SU-DHL-6 (cell line): ENCODE measurements around the gene CMSS1.

ENCODE experiments used
- CTCF ChIP-seq: fragments of 200-600 bp; sonication (generic); IDR thresholded peaks from one replicate; pipeline ENCODE4 v1.5.1; 2017; ENCODE audit warnings: antibody characterized with exemption, mild to moderate bottlenecking, low read length, moderate library complexity; ENCODE audit not compliant: insufficient read depth, poor library complexity, severe bottlenecking
- EZH2phosphoT487 ChIP-seq: fragments of 200-600 bp; sonication (generic), shearing (Covaris generic); conservative IDR thresholded peaks from 2 replicates; pipeline ENCODE4 v1.6.1; 2018; ENCODE audit warnings: mild to moderate bottlenecking, antibody characterized with exemption, low read length, moderate library complexity, mixed read lengths

DNA sequence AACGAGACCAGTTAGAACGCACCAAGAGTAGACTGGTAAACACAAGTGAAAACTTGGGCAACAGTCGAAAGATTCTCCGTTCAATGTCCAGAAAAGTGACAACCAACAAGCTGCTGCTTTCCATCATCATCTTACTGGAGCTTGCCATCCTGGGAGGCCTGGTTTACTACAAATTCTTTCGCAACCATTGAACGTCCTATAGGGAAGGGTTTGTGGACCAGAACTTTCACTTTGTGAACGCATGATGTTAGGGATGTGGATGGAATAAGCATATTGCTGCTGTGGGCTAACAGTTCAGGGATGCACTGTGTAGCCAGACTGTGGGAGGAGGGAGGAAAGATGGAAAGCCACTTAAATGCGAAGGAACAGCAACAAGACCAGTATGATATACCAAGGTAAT lies 408.2 kb downstream of the CMSS1 start:
- TF ChIP-seq CTCF (no peak), EZH2phosphoT487 (no peak)
